D721Med (cell line): ENCODE measurements around the gene PRR3.

Source experiments
- DNase-seq: peaks from one replicate; pipeline ENCODE4 v3.0.0; 2011; ENCODE audit warnings: low spot score; ENCODE audit not compliant: insufficient read length
- FAIRE-seq: peaks from 2 replicates; lab custom pipeline; 2011; peaks lifted over from hg19 to GRCh38; lab: Jason Lieb, UNC
- TF ChIP-seq, protein P1 (sequence below): IDR thresholded peaks from 2 replicates; pipeline ENCODE4 v1.5.1; 2012; ENCODE audit warnings: mild to moderate bottlenecking, control low read depth; ENCODE audit not compliant: insufficient read depth; ENCODE audit errors: missing control alignments

Gene PRR3

DNA sequence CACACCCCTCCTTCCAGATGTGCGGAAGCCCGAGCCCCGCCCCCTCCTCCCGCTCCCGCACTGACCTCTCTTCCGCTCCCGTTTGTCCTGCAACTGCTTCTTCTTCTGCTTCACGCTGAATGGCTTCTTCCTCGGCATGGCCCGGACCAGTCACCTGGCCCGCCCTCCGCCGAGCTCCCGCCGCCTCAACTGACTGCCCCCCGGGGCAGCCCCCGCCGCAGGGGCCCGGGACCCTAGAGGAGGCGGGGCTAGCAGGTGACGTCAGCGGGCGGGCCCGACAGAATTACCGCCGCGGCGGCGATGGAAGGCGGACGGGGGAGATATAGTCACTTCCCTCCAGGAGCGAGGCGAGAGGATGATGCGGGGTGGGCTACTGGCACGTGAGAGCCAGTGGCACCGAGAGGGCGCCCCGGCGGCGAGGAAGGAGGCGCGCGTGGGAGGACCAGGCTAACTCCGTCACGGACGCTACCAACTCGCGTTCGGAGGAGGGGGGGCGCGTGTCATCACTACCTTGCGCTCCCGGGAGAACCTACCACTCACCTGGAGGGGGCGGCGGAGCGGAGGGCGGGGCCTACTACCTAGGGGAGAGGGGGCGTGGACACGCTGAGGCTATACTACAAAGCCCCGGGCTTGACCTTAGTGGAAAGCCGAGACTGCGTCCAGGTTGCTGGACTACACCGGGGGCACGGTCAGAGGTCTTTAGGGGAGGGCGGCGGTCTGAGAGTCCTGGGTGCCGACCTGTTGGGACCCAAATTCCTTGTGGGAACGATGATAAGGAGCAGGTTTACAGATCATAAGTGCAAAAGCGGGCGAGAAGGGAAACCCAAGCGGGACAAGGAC, 809 bp upstream of the PRR3 start, which contains the start of gene GNL1:
GNL1 (minus strand) TSS at position 424 of the 840 bp plus-strand sequence; CDS start at position 138, 286 bp downstream.
- TF ChIP-seq, protein P1, sequence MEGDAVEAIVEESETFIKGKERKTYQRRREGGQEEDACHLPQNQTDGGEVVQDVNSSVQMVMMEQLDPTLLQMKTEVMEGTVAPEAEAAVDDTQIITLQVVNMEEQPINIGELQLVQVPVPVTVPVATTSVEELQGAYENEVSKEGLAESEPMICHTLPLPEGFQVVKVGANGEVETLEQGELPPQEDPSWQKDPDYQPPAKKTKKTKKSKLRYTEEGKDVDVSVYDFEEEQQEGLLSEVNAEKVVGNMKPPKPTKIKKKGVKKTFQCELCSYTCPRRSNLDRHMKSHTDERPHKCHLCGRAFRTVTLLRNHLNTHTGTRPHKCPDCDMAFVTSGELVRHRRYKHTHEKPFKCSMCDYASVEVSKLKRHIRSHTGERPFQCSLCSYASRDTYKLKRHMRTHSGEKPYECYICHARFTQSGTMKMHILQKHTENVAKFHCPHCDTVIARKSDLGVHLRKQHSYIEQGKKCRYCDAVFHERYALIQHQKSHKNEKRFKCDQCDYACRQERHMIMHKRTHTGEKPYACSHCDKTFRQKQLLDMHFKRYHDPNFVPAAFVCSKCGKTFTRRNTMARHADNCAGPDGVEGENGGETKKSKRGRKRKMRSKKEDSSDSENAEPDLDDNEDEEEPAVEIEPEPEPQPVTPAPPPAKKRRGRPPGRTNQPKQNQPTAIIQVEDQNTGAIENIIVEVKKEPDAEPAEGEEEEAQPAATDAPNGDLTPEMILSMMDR = no peak
- DNase-seq (peak; percentile 65), FAIRE-seq (no peak)

DNA sequence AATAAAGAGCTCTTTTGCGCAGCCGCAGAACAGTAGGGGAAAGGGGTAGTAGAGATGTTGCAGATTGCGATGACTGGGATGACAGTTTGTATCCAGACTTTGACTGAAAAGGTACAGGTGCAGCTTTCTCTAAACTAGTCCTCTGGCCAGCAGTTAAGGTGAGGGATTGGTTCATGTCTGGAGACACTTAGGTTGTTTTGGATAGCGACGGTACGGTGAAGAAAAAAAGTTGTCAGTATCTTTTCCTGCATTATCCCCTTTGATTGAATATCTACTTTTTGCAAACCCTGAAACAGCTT, 537 bp downstream of the PRR3 start:
- FAIRE-seq = no peak
- TF ChIP-seq, protein P1 = no peak
- no peak for DNase-seq

DNA sequence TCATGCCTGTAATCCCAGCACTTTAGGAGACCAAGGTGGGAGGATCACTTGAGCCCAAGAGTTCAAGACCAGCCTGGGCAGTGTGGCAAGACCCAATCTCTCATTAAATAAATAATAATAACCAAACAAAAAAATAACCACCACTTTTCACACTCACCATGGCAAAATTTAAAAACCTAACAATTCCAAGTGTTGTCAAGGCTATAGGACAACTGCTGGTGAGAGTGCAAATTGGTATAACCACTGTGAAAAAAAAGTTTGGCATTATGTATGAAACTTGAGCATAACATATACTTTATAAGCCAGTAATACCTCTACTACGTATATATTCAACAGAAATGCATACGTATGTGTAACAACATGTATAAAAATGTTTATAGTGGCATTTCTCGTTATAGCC, 3.8 kb downstream of the PRR3 start:
- DNase-seq (no peak), FAIRE-seq (no peak)
- TF ChIP-seq, protein P1 = no peak

DNA sequence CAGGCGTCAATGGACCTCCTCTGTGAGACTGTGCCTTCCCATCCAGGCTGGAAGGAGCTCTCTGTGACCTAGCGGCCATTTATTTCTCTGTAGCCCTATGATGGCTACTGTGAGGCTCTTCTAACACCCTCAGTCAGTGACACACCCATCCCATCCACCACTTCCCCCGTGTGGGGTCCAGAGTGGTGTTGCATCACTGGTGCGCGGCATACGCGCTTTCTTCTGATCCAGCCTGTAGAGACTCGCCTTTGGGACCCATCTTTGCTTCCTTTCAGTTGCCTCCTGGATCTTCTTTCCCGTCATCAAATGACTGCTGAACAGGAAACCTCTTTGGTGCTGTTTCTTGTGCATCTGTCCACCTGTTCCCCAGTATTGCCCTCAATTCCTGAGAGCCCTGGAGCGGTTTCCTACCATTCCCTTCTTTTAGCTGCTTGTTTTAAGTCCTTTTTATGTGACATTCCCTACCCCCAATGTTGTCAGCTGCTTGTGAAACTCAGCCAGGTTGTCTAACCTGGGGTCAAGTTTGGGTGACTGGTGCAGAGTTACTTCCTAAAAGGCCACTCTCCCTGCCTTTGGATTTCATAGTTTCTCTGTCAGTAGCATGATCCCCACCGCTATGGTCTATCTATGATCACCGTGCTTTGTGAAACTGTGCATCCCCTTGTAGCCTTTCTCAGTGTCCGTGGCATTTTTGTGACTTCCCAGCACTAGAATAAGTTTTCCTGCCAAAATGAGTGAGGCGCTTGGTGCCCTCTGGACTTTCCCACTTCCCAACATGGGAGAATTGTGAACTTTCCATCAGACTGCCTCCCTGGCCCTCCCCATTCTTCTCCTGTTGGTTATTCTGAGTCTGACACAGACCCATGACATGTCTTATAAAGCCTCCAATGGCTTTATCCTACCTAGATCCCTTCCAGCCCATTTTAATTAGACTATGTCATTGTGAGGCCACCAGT, 5.7 kb downstream of the PRR3 start:
- TF ChIP-seq, protein P1 = no peak
- no peak for DNase-seq
- FAIRE-seq = no peak

DNA sequence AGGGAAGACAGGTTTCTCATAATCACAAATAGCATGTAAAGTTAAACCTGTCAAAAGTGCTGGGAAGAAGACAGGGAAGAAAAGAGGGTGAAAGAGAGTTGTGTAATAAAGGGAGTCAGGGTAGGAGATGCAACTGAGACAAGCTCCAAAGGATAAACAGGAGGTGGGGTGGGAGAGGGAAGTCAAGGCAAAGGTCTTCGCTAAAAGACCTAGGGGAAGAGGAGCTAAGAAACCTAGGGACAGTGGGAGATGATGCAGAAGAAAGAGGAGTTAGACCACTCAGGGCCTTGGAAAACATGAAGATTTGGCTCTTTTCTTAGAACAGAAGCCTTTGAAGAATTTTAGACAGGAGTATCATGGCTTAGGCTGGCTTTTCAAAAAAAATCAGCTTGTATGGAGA, 7.0 kb downstream of the PRR3 start:
- TF ChIP-seq, protein P1 = no peak
- DNase-seq (no peak), FAIRE-seq (no peak)

DNA sequence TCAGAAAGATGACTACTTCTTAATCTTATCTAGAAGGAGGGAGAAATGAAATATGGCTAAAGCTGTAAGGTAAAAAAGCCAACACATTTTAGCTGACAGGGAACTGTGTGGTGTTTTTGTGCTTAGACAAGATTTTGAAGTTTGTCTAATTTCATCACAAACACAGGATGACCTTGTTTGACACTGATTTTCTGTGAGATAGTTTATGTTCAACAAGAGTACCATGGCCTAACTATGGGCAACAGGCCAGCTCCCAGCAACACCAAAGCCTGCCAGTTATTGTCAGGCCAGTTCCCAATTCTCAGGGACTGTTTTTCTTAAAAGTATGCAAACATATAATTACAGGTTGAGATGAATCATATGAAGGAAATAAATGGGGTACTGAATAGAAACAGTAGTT, 8.7 kb downstream of the PRR3 start:
- FAIRE-seq = no peak
- DNase-seq = no peak
- TF ChIP-seq, protein P1 = no peak

DNA sequence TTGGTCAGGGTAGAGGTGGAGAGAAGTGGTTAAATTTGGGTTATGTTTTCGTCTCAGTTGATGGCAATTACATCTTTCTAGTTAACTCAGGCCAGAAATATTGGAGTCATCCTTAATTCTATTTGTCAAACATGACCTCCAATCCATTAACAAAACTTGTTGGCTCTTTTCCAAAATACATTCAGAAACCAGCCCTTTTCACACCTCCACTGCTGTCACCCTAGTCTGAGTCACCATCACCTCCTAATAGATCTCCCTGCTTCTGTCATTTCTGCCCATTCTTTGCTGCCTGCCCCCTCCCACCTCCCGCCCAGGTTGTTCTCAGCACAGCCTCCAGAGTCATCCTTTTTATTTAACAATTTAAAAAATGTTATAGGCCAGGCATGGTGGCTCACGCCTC, 11.2 kb downstream of the PRR3 start:
- DNase-seq (no peak), FAIRE-seq (no peak)
- TF ChIP-seq, protein P1 = no peak
